ENCODE measurements around the gene MAGEB6.
"Not testable (repeated sequence)": the region's sequence is repeated elsewhere in the genome, so short reads cannot be mapped to it uniquely, and the experiment has no call there.

Gene MAGEB6, protein sequence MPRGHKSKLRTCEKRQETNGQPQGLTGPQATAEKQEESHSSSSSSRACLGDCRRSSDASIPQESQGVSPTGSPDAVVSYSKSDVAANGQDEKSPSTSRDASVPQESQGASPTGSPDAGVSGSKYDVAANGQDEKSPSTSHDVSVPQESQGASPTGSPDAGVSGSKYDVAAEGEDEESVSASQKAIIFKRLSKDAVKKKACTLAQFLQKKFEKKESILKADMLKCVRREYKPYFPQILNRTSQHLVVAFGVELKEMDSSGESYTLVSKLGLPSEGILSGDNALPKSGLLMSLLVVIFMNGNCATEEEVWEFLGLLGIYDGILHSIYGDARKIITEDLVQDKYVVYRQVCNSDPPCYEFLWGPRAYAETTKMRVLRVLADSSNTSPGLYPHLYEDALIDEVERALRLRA

DNA sequence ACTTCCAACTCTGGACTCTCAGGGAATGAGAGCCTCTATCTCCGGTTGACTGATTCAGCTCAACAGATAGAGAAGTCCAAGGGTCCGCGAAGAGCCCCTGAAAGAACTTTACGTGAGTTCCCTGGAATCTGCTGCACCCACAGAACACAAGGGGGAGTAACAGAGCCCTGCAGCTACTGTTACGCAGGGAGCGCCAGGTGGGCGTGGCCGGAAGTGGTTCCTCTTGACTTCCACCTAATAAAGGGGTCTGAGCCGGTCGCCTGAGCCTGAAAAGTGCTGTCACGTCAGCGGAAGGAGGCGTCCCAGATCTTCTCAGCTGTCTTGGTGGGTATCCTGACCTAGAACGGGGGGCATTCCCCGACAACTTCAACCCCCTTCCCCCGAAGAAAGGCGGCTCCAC lies at the start of gene MAGEB6:
TSS of gene MAGEB6 (plus strand) at position 237 of the 400 bp plus-strand sequence. CDS start 1,407 bp downstream, outside the sequence.
- no peak for DNase-seq (ENCODE audit: low read depth)
- TF ChIP-seq, protein P1, sequence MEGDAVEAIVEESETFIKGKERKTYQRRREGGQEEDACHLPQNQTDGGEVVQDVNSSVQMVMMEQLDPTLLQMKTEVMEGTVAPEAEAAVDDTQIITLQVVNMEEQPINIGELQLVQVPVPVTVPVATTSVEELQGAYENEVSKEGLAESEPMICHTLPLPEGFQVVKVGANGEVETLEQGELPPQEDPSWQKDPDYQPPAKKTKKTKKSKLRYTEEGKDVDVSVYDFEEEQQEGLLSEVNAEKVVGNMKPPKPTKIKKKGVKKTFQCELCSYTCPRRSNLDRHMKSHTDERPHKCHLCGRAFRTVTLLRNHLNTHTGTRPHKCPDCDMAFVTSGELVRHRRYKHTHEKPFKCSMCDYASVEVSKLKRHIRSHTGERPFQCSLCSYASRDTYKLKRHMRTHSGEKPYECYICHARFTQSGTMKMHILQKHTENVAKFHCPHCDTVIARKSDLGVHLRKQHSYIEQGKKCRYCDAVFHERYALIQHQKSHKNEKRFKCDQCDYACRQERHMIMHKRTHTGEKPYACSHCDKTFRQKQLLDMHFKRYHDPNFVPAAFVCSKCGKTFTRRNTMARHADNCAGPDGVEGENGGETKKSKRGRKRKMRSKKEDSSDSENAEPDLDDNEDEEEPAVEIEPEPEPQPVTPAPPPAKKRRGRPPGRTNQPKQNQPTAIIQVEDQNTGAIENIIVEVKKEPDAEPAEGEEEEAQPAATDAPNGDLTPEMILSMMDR (conservative IDR thresholded peaks at IDR 0.05; ENCODE audit: low read length) = no peak
- H3K4me3 ChIP-seq (ENCODE audit: low read length) = no peak within 1 kb of the TSS

DNA sequence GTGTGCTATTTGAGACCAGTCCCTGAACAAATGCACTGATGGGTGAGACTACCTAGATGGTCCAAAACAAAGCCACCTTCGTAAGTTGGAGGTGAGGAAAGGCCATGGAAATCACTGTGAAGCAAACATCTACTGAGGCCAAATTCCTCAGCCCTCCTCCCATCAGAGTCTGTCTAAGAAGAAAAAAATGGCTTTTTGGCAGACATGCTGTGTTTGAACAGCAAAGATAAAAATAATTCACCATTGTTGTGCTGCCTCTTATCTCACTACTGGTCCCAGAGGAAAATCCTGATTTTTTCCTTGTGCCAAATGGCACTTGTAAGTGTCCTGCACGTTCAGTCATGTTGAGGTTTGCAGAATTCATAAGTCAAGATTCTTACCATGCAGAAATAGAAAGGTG lies 46.2 kb upstream of the MAGEB6 start:
- TF ChIP-seq, protein P1 (conservative IDR thresholded peaks at IDR 0.05; ENCODE audit: low read length) = no peak
- DNase-seq (ENCODE audit: low read depth) = no peak
- H3K4me3 ChIP-seq (ENCODE audit: low read length) = no peak overlapping the region

- TF ChIP-seq, protein P1 (conservative IDR thresholded peaks at IDR 0.05; ENCODE audit: low read length) = no peak
- no peak within 1 kb of the TSS for H3K4me3 ChIP-seq (ENCODE audit: low read length)
- DNase-seq (ENCODE audit: low read depth) = no peak
Observed at GRCh38 chrX:26160301-26160700, 31.9 kb upstream of the MAGEB6 start, which contains the start of gene MAGEB6B. MAGEB6B (plus strand) TSS chrX:26160601; CDS start chrX:26160601, 0 bp downstream.

DNA sequence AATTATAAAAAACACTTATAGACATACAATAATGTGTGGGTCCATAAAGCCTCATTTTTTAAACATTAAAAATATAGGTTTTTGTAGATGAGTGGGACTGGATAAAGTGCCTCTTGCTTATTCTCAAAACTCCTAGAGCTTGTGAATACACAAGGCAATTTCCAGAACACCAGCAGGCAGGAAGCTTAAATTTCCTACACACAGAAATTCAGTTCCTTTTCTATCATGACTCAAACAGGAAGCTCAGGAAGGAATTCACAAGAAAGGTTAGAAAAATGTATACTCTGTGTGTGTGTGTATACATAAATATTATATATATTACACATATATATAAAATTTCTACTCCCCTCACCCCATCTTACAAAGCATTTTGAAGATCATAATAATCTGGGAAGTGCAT lies 11.3 kb downstream of the MAGEB6 start:
- no peak for DNase-seq (ENCODE audit: low read depth)
- no peak overlapping the region for H3K4me3 ChIP-seq (ENCODE audit: low read length)
- TF ChIP-seq, protein P1 (conservative IDR thresholded peaks at IDR 0.05; ENCODE audit: low read length) = no peak

DNA sequence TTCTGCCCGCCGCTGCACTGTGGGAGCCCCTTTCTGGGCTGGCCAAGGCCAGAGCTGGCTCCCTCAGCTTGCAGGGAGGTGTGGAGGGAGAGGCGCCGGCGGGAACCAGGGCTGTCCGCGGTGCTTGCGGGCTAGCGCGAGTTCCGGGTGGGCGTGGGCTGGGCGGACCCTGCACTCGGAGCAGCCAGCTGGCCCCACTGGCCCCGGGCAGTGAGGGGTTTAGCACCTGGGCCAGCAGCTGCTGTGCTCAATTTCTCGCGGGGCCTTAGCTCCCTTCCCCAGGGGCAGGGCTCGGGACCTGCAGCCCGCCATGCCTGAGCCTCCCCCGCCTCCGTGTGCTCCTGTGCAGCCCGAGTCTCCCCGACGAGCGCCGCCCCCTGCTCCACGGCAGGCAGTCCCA lies 12.5 kb downstream of the MAGEB6 start:
- DNase-seq (ENCODE audit: low read depth); H3K4me3 ChIP-seq (ENCODE audit: low read length): not testable (repeated sequence)

GRCh38 chrX:26208012-26208411 lies 15.8 kb downstream of the MAGEB6 start:
- TF ChIP-seq, protein P1 (conservative IDR thresholded peaks at IDR 0.05; ENCODE audit: low read length) = no peak
- DNase-seq (ENCODE audit: low read depth) = no peak

GRCh38 chrX:26215869-26216268 lies 23.6 kb downstream of the MAGEB6 start, which contains the start of gene MAGEB5:
MAGEB5 (plus strand) TSS chrX:26216169; CDS start chrX:26217302, 1,133 bp downstream.
- H3K4me3 ChIP-seq (ENCODE audit: low read length) = no peak within 1 kb of the TSS
- TF ChIP-seq, protein P1 (conservative IDR thresholded peaks at IDR 0.05; ENCODE audit: low read length) = no peak
- no peak for DNase-seq (ENCODE audit: low read depth)

More at GRCh38 chrX:26208012-26208411, 15.8 kb downstream of the MAGEB6 start:
- no peak overlapping the region for H3K4me3 ChIP-seq (ENCODE audit: low read length)

All from AG10803 (cell line).